Measurements from ENCODE around the gene PPIP5K1. TPM values are rescaled to one million over a fixed set of nuclear protein-coding genes. Genes with fewer than 3 reads are reported as not detected.
"Not testable (repeated sequence)": the region's sequence is repeated elsewhere in the genome, so short reads cannot be mapped to it uniquely, and the experiment has no call there.

Gene PPIP5K1
- total RNA-seq, 4 donors from 2014 or later, result 22.6 to 57.9 (median 40.4) TPM

- not testable (repeated sequence) for H3K4me3 ChIP-seq; H3K27me3 ChIP-seq; H3K9me3 ChIP-seq; H3K4me1 ChIP-seq; H3K27ac ChIP-seq; DNase-seq (ENCODE audit: low spot score in 2 of 2); H3K36me3 ChIP-seq
- WGBS, 2 donors, result 18% methylated on average over 4 of the region's 8 CpGs; no CpG with 5 or more reads in 1 of the 2 donors
Measured at GRCh38 chr15:43592841-43593240, 2.8 kb upstream of the PPIP5K1 start.

- H3K27ac ChIP-seq; H3K9me3 ChIP-seq; H3K27me3 ChIP-seq; H3K4me3 ChIP-seq; DNase-seq (ENCODE audit: low spot score in 2 of 2); H3K4me1 ChIP-seq; H3K36me3 ChIP-seq: not testable (repeated sequence)
- no CpG with 5 or more reads among the region's 1 CpG for WGBS, 2 donors
Measured at GRCh38 chr15:43574607-43575006, 15.4 kb downstream of the PPIP5K1 start.

GRCh38 chr15:43566615-43567014 lies 23.4 kb downstream of the PPIP5K1 start:
- not testable (repeated sequence) for H3K4me1 ChIP-seq; H3K9me3 ChIP-seq; H3K27ac ChIP-seq; H3K4me3 ChIP-seq; H3K27me3 ChIP-seq; DNase-seq (ENCODE audit: low spot score in 2 of 2); H3K36me3 ChIP-seq
- WGBS, 2 donors, result no CpG with 5 or more reads among the region's 2 CpGs

DNA sequence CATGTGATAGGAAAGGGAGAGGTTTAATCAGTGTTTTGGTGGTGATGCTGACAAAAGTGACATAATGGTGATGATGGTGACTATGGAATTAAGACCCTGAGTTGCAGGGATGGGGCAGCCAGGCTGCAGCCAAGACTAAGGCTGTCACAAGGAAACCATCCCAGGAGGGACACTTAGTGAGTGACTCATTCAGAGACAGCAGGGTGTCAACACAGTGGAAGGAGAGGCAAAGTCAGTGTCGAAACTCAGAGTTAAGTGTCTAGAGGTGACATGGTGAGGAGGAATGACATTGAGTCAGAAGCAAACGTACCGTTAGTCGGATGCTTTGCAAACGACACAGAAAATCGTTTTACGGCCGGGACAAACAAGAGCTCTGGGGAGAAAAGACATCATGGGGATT lies 26.2 kb downstream of the PPIP5K1 start:
- not testable (repeated sequence) for H3K4me1 ChIP-seq; H3K27me3 ChIP-seq; H3K9me3 ChIP-seq; DNase-seq (ENCODE audit: low spot score in 2 of 2); H3K4me3 ChIP-seq; H3K36me3 ChIP-seq; H3K27ac ChIP-seq
- no CpG with 5 or more reads among the region's 8 CpGs for WGBS, 2 donors

- peaks cover 0 to 17% (median 0%) of the 10 kb centered on the region in 3 donors for H3K36me3 ChIP-seq
- H3K4me3 ChIP-seq; H3K9me3 ChIP-seq; DNase-seq (ENCODE audit: low spot score in 2 of 2); H3K27ac ChIP-seq; H3K4me1 ChIP-seq; H3K27me3 ChIP-seq: not testable (repeated sequence)
- no CpG with 5 or more reads among the region's 3 CpGs for WGBS, 2 donors
Measured at GRCh38 chr15:43562753-43563152, 27.3 kb downstream of the PPIP5K1 start.

- WGBS, 2 donors, result 58 to 66% methylated on average over 2 of the region's 2 CpGs
- no peak overlapping the region for H3K4me3 ChIP-seq
- no peaks in the 10 kb centered on the region for H3K27me3 ChIP-seq
- H3K36me3 ChIP-seq, result peaks cover 0 to 55% (median 0%) of the 10 kb centered on the region in 3 donors
- no peaks in the 10 kb centered on the region for H3K9me3 ChIP-seq
- TF ChIP-seq, protein P1, sequence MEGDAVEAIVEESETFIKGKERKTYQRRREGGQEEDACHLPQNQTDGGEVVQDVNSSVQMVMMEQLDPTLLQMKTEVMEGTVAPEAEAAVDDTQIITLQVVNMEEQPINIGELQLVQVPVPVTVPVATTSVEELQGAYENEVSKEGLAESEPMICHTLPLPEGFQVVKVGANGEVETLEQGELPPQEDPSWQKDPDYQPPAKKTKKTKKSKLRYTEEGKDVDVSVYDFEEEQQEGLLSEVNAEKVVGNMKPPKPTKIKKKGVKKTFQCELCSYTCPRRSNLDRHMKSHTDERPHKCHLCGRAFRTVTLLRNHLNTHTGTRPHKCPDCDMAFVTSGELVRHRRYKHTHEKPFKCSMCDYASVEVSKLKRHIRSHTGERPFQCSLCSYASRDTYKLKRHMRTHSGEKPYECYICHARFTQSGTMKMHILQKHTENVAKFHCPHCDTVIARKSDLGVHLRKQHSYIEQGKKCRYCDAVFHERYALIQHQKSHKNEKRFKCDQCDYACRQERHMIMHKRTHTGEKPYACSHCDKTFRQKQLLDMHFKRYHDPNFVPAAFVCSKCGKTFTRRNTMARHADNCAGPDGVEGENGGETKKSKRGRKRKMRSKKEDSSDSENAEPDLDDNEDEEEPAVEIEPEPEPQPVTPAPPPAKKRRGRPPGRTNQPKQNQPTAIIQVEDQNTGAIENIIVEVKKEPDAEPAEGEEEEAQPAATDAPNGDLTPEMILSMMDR (IDR thresholded peaks at IDR 0.05), result no peak
- no peak overlapping the region for H3K27ac ChIP-seq
- no peak for DNase-seq (ENCODE audit: low spot score in 2 of 2)
- peaks cover 0 to 10% (median 0%) of the 10 kb centered on the region in 4 donors for H3K4me1 ChIP-seq
Measured at GRCh38 chr15:43552986-43553385, 37.0 kb downstream of the PPIP5K1 start.

DNA sequence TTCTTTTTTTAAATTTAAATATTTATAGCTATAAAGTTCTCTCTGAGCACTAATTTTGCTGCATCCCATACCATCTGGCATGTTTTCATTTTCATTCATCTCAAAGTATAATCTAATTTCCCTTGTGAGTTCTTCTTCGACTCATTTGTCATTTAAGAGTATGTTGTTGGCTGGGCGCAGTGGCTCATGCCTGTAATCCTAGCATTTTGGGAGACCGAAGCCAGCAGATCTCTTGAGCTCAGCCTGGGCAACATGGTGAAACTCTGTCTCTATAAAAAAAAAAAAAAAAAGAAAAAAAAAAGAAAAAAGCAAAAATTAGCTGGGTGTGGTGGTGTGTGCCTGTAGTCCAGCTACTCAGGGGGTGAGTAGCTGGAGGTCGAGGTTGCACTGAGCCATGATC lies 37.8 kb downstream of the PPIP5K1 start:
- Histone ChIP-seq H3K36me3 (peaks cover 0 to 55% (median 0%) of the 10 kb centered on the region in 3 donors), H3K4me3 (no peak overlapping the region), H3K4me1 (peaks cover 0 to 10% (median 0%) of the 10 kb centered on the region in 4 donors), H3K27me3 (no peaks in the 10 kb centered on the region), H3K27ac (no peak overlapping the region), H3K9me3 (peaks cover 0 to 7% (median 0%) of the 10 kb centered on the region in 4 donors)
- TF ChIP-seq EP300 (IDR thresholded peaks at IDR 0.05) (no peak), POLR2A (IDR thresholded peaks at IDR 0.05) (no peak)
- TF ChIP-seq, protein P1 (IDR thresholded peaks at IDR 0.05), result no peak
- DNase-seq (ENCODE audit: low spot score in 2 of 2), result no peak
- WGBS, 2 donors, result 90 to 92% methylated on average over 4 of the region's 4 CpGs

Measured in tibial nerve (tissue), 4 donors.